HG03097 (cell line): Measurements from ENCODE around the gene STPG1.

Experiments
- ATAC-seq: cut with Tn5 transposase; IDR thresholded peaks from one replicate; pipeline ENCODE4 v1.9.1; 2021; ENCODE audit not compliant: unreplicated experiment, low FRiP score

Gene STPG1

GRCh38 chr1:24347159-24347934 is 66.2 kb downstream of the STPG1 start:
- no peak for ATAC-seq

GRCh38 chr1:24345334-24345733 is 68.2 kb downstream of the STPG1 start:
- no peak for ATAC-seq

- ATAC-seq, result no peak
Measured at GRCh38 chr1:24344090-24344742, 69.4 kb downstream of the STPG1 start.

- ATAC-seq, result no peak
Measured at GRCh38 chr1:24343412-24344089, 70.0 kb downstream of the STPG1 start.

GRCh38 chr1:24341260-24341659 is 72.3 kb downstream of the STPG1 start:
- no peak for ATAC-seq

DNA sequence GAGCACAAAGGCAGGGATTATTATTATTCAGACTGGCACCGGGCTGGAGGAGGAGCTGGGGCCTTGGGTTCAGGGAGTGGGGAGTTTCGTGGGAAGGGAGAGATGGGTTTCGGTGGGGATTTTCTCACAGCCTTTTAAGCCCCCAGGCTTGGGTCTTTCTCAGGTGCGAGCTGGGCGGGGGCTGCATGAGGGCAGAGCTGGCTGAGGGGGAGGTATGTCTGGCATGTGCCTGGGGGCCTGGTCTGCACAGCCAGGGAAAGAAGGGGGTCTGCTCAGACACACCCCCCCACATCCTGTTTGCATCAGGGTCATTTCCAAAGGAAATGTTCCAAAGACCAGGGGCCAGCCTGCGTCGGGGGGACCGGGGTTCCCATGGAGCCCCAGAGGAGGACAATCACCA is 72.8 kb downstream of the STPG1 start:
- no peak for ATAC-seq

DNA sequence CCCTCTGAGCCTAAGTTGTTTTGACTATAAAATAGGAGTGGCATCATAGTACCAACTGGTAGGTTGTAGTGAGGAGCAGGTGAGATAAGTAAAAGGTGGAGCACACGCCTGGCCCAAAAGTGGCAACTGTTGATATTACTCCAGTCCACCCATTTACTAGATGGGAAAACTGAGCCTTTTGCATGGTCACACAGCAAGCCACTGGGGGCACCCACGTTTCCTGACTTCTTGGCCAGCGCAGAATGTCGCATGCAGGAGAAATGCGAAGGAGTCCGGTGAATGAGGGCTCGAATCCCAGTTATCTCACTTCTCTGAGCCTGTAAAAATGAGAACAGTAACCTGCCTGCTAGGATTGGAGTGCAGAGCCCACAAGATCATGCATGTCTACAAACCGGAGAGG is 73.6 kb downstream of the STPG1 start:
- no peak for ATAC-seq

GRCh38 chr1:24338447-24338846 is 75.1 kb downstream of the STPG1 start:
- no peak for ATAC-seq

DNA sequence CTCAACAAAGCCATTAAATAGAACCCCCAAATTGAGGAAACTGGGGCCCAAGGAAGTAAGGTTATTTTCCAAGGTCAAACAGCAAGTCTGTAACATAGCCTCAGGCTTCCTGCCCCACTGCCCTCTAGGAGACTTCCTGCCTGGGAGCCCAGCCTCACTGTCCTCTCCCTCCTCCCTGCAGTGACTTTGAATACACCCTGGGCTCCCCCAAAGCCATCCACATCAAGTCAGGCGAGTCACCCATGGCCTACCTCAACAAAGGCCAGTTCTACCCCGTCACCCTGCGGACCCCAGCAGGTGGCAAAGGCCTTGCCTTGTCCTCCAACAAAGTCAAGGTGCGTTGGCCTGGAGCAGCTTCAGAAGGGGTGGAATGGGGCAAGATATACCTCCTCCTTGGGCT is 76.1 kb downstream of the STPG1 start:
- ATAC-seq, result no peak

DNA sequence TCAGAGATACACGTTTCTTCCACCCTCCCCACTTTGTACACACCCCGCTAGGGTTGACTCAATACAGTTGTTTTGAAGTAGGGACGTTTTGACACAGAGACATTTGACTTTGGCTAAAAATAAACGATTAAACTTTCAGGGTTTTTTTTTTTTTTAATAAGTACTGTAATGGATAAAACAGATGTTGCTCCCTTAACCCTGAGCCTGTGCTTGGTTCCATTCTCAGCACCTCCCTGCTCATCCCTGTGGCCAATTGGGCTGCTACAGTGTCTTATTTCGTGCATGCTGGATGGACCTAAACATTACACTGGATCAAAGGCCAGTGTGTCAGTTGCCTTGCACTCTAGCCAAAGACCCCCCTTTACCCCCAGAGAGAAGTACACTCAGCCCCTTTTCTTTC is 77.5 kb downstream of the STPG1 start:
- ATAC-seq, result no peak

GRCh38 chr1:24331961-24332673 is 81.5 kb downstream of the STPG1 start:
- no peak for ATAC-seq

DNA sequence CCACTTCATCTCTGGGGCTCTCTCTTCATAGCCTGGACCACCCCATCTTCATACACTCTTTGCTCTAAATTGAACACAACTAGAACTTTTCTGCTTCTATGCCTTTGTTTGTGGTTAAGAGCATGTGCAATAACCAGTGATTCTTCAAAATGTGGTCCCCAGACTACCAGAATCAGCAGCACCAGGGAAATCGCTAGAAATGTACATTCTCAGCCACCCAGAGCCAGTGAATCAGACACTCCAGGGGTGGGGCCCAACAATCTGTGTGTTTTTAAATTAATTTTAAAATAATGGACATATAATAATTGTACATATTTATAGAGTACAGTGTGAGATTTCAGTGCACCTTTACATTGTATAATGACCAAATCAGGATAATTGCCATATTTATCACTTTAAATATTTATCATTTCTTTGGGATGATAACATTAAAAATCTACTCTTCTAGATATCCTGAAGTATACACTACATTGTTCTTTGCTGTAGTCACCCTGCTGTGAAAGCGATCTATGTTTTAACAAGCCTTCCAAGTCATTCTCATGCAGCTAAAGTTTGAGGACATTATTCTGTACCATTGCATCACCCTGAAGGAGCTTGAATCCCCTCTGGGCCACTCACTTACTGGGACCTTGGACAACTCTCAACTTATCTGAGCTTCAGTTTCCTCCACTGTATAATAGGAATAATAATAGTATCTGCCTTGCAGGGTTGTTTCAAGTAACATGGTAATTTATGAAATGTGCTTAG is 83.6 kb downstream of the STPG1 start:
- ATAC-seq, result no peak

GRCh38 chr1:24329331-24329730 is 84.3 kb downstream of the STPG1 start:
- ATAC-seq, result no peak

GRCh38 chr1:24327891-24328290 is 85.7 kb downstream of the STPG1 start:
- ATAC-seq, result no peak

GRCh38 chr1:24327486-24327885 is 86.1 kb downstream of the STPG1 start:
- ATAC-seq, result no peak

- ATAC-seq, result no peak
Measured at GRCh38 chr1:24325587-24326449, 87.8 kb downstream of the STPG1 start.

DNA sequence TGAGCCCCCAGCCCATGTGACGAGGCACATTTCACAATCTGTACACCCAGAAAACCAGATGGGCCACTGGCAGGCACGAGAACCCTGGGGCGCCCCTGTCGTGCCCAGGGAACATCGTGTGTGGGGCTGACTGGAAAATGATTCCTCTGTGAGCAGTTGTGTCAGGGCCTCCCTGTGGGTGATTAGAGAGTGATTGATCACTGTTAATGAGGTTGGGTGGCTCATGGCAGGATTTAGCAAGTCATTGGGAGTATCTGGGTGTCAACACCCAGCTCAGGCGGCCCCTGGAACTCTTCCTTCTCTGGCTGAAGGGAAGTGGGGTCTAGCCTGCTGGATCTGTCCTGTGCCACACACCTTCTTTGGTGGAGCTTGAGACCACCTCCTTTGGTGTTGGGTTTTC is 88.7 kb downstream of the STPG1 start:
- no peak for ATAC-seq

GRCh38 chr1:24323281-24323680 is 90.3 kb downstream of the STPG1 start:
- ATAC-seq, result no peak

DNA sequence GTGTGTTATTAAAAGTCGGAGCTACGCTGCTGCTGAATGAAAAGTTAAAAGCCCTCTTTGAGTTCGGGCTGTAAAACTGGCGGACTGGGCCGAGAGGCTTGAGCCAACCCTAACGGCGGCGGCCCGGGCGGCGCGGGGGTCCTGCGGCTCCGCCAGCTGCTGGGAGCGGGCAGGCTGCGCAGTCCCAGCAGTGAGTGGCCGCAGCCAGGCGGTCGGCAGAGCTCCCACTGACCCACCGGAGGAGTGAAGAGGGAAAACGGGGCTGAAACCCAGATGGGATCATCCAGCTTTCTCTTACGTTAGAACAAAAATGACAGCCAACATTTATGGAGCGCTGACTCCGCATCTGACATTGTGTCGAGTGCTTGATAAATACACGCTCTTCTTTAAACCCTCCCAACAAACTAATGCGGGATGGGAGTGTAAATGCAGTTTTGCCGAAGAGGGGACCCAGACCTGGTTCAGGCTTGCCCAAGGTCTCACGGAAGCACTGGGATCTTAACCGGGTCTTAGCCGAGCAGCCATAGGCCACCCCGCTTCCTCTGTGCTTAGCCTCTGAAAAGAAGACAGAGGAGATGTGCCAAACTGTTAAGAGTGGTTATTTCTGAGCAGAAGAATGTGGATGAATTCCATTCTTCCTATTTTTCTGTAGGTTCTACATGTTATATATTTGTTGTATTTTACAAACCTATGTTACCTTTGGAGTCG is 91.0 kb downstream of the STPG1 start:
- ATAC-seq, result no peak
